ENCODE data around the gene CAMK2N1. TPM values are rescaled to one million over a fixed set of nuclear protein-coding genes. Genes with fewer than 3 reads are reported as not detected.

CAMK2N1 gene
- total RNA-seq, 1 experiment from 2014 or later: 0.41 TPM

DNA sequence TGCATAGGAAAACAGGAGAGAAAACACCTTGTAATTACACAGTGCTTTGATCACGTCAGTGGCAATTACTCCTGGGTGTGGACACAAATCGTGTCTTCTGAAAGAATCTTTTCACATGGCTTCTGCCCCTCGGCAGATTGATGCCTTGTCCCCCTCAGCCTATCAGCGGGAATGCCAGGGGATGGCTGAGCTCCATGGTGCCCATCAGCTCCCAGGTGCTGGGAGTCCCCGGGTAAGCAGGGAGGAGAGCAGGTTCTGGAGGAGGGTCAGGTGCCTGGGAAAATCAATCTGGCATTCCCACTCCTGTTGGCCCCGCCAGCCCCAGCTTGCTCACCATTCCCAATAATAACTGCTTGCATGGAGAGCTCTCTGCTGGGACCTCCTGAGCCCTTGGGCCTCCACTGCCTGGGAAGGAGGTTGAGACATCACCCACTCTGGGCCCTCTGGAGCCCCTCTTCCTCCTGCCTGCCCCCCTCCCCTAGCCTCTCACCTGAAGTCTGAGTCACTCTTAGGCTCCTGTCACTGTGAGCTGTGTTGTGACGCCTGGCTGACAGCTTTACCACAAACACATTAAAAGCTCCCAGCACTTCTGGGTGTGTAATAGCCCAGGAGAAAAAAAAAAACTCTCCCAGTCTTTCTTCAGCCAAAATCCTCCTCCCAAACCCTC lies 4.9 kb downstream of the CAMK2N1 start:
- Histone ChIP-seq H3K9me3 (ENCODE audit: low read depth, low read length, poor library complexity, severe bottlenecking) (no peaks in the 10 kb centered on the region), H3K27me3 (replicated peaks; ENCODE audit: insufficient read depth, low read depth, low read length, poor library complexity) (peaks cover 96% of the 10 kb centered on the region), H3K27ac (ENCODE audit: low read depth, low read length, poor library complexity, severe bottlenecking) (no peak overlapping the region), H3K4me1 (ENCODE audit: insufficient read depth, low read length, poor library complexity, severe bottlenecking) (peaks cover 10% of the 10 kb centered on the region), H3K36me3 (ENCODE audit: insufficient read depth, low read length, poor library complexity, severe bottlenecking) (no peaks in the 10 kb centered on the region), H3K4me3 (ENCODE audit: low read depth, low read length, poor library complexity, severe bottlenecking) (no peak overlapping the region)
- POLR2A ChIA-PET (ENCODE audit: low non-redundant PET): no interaction called here
- intact Hi-C loops (cut with micrococcal nuclease; ENCODE audit: unreplicated experiment): no loop called here
- TF ChIP-seq EZH2 (IDR thresholded peaks at IDR 0.05; ENCODE audit: borderline replicate concordance, low read depth, low read length, poor library complexity, severe bottlenecking): no peak
- TF ChIP-seq, protein P1, sequence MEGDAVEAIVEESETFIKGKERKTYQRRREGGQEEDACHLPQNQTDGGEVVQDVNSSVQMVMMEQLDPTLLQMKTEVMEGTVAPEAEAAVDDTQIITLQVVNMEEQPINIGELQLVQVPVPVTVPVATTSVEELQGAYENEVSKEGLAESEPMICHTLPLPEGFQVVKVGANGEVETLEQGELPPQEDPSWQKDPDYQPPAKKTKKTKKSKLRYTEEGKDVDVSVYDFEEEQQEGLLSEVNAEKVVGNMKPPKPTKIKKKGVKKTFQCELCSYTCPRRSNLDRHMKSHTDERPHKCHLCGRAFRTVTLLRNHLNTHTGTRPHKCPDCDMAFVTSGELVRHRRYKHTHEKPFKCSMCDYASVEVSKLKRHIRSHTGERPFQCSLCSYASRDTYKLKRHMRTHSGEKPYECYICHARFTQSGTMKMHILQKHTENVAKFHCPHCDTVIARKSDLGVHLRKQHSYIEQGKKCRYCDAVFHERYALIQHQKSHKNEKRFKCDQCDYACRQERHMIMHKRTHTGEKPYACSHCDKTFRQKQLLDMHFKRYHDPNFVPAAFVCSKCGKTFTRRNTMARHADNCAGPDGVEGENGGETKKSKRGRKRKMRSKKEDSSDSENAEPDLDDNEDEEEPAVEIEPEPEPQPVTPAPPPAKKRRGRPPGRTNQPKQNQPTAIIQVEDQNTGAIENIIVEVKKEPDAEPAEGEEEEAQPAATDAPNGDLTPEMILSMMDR (conservative IDR thresholded peaks at IDR 0.05; ENCODE audit: low read depth, low read length): no peak
- DNase-seq (ENCODE audit: low spot score): no peak
- CTCF ChIA-PET: no interaction called here
- no TSS peak for BruUV-seq (replicated peaks)

DNA sequence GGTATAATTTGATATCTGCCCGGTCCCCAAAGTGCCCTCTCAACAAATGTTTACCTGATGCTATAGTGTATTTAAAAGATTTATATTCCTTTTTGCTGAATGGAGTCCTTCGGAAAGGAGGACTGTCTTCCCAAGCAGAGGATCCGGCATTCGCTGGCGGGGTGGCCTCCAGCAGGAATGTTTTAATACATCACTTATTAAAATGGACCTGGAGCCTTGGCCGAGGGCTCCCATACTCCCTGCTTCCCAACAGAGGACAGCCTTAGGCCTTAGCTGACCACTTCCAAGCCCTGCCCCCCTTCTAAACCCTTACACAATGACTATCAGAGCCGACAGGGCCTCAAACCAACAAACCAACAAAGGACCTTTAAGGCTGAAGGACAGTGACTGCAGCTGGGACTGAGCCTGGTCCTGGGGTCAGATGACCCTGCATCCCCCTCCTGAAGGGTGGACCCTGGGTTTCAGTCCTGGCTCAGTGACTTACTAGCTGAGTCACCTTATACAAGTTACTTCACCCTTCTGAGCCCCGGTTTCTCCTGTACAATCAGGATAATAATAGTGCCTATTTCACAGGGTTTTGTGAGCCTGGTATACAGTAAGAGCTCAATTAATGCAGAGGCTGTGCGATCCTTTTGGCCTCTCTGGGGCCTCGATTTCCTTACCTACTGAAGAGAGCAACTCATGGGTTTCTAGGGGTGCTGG lies 5.6 kb downstream of the CAMK2N1 start:
- DNase-seq (ENCODE audit: low spot score): no peak
- POLR2A ChIA-PET (ENCODE audit: low non-redundant PET): no interaction called here
- Histone ChIP-seq H3K36me3 (ENCODE audit: insufficient read depth, low read length, poor library complexity, severe bottlenecking) (no peaks in the 10 kb centered on the region), H3K4me1 (ENCODE audit: insufficient read depth, low read length, poor library complexity, severe bottlenecking) (peaks cover 10% of the 10 kb centered on the region), H3K9me3 (ENCODE audit: low read depth, low read length, poor library complexity, severe bottlenecking) (no peaks in the 10 kb centered on the region), H3K27me3 (replicated peaks; ENCODE audit: insufficient read depth, low read depth, low read length, poor library complexity) (peaks cover 98% of the 10 kb centered on the region), H3K27ac (ENCODE audit: low read depth, low read length, poor library complexity, severe bottlenecking) (no peak overlapping the region), H3K4me3 (ENCODE audit: low read depth, low read length, poor library complexity, severe bottlenecking) (no peak overlapping the region)
- intact Hi-C loops (cut with micrococcal nuclease; ENCODE audit: unreplicated experiment): no loop called here
- CTCF ChIA-PET: no interaction called here
- TF ChIP-seq EZH2 (IDR thresholded peaks at IDR 0.05; ENCODE audit: borderline replicate concordance, low read depth, low read length, poor library complexity, severe bottlenecking): no peak
- TF ChIP-seq, protein P1 (conservative IDR thresholded peaks at IDR 0.05; ENCODE audit: low read depth, low read length): no peak
- BruUV-seq (replicated peaks): no TSS peak

DNA sequence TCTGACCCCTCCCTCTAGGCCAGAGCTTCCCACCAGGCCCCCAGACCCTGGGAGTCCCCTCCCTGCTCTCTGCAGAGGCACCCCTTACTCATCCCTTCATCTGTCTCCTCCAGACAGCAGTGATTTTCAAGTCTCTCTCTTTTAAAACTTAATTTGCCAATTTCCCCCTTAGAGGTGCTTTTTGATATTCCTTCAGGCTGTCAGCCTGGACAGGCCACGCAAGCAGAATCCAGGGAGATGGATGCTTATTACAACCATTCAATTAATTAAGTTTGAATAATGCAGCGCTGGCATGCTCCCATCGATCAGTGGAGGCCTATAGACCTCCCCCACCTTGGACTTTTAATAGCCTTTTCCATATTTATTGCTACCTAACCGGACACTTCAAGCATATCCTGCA lies 6.2 kb downstream of the CAMK2N1 start:
- Histone ChIP-seq H3K27me3 (replicated peaks; ENCODE audit: insufficient read depth, low read depth, low read length, poor library complexity) (peaks cover 97% of the 10 kb centered on the region), H3K36me3 (ENCODE audit: insufficient read depth, low read length, poor library complexity, severe bottlenecking) (no peaks in the 10 kb centered on the region), H3K4me1 (ENCODE audit: insufficient read depth, low read length, poor library complexity, severe bottlenecking) (peaks cover 7% of the 10 kb centered on the region), H3K27ac (ENCODE audit: low read depth, low read length, poor library complexity, severe bottlenecking) (no peak overlapping the region), H3K9me3 (ENCODE audit: low read depth, low read length, poor library complexity, severe bottlenecking) (no peaks in the 10 kb centered on the region), H3K4me3 (ENCODE audit: low read depth, low read length, poor library complexity, severe bottlenecking) (no peak overlapping the region)
- TF ChIP-seq EZH2 (IDR thresholded peaks at IDR 0.05; ENCODE audit: borderline replicate concordance, low read depth, low read length, poor library complexity, severe bottlenecking): no peak
- TF ChIP-seq, protein P1 (conservative IDR thresholded peaks at IDR 0.05; ENCODE audit: low read depth, low read length): no peak
- intact Hi-C loops (cut with micrococcal nuclease; ENCODE audit: unreplicated experiment): no loop called here
- POLR2A ChIA-PET (ENCODE audit: low non-redundant PET): no interaction called here
- CTCF ChIA-PET: no interaction called here
- DNase-seq (ENCODE audit: low spot score): no peak
- no TSS peak for BruUV-seq (replicated peaks)
